Fibroblast of pulmonary artery (primary cell): ENCODE measurements around the gene CBY1.
A peak's percentile ranks its signal among the peaks of the same experiment; 100 is the strongest.

Source experiments
- DNase-seq: peaks from one replicate; pipeline ENCODE4 v3.0.0-alpha.2; 2010; ENCODE audit warnings: low read depth
- H3K4me3 ChIP-seq: replicated peaks from 2 replicates; pipeline ENCODE4 v1.5.1; 2011; ENCODE audit warnings: low read depth, mild to moderate bottlenecking, control low read depth, low read length, moderate library complexity
- CTCF ChIP-seq: IDR thresholded peaks from 2 replicates; pipeline ENCODE4 v1.5.1; 2011; ENCODE audit warnings: mild to moderate bottlenecking, control low read depth, low read length, inconsistent platforms; ENCODE audit errors: missing control alignments

The CBY1 gene

GRCh38 chr22:38707346-38707745 is 50.9 kb downstream of the CBY1 start:
- peak overlapping the region; percentile 85 for H3K4me3 ChIP-seq
- peak; percentile 58 for DNase-seq
- TF ChIP-seq CTCF: no peak

GRCh38 chr22:38707984-38708383 is 51.5 kb downstream of the CBY1 start:
- TF ChIP-seq CTCF: no peak
- H3K4me3 ChIP-seq: no peak overlapping the region

GRCh38 chr22:38709306-38709705 is 52.9 kb downstream of the CBY1 start:
- no peak for DNase-seq
- H3K4me3 ChIP-seq: no peak overlapping the region
- TF ChIP-seq CTCF: no peak

More at GRCh38 chr22:38707984-38708383, 51.5 kb downstream of the CBY1 start:
- no peak for DNase-seq

- DNase-seq: no peak
- no peak overlapping the region for H3K4me3 ChIP-seq
- TF ChIP-seq CTCF: no peak
Measured at GRCh38 chr22:38710351-38710750, 53.9 kb downstream of the CBY1 start.

GRCh38 chr22:38710866-38711265 is 54.4 kb downstream of the CBY1 start:
- H3K4me3 ChIP-seq: no peak overlapping the region
- TF ChIP-seq CTCF: no peak
- DNase-seq: no peak

GRCh38 chr22:38712486-38713207 is 56.2 kb downstream of the CBY1 start:
- DNase-seq: no peak
- no peak for TF ChIP-seq CTCF
- no peak overlapping the region for H3K4me3 ChIP-seq

- TF ChIP-seq CTCF: no peak
- no peak for DNase-seq
- H3K4me3 ChIP-seq: no peak overlapping the region
Measured at GRCh38 chr22:38713921-38714320, 57.5 kb downstream of the CBY1 start.
